GM12892 (cell line): ENCODE measurements around the gene ENSA.

Source experiments
- POLR2A ChIP-seq: IDR thresholded peaks from 2 replicates; pipeline ENCODE4 v1.6.1; 2011; ENCODE audit warnings: low read depth, low read length, control low read depth
- POLR2AphosphoS5 ChIP-seq: IDR thresholded peaks from 2 replicates; pipeline ENCODE4 v1.6.1; 2011; ENCODE audit warnings: low read depth, low read length, control low read depth
- TAF1 ChIP-seq: IDR thresholded peaks from 2 replicates; pipeline ENCODE4 v1.6.1; 2011; ENCODE audit warnings: low read depth, mild to moderate bottlenecking, control low read depth, low read length, borderline replicate concordance

- TF ChIP-seq POLR2A (no peak), POLR2AphosphoS5 (no peak), TAF1 (no peak)
Measured at GRCh38 chr1:150674881-150675280, 45.5 kb upstream of the ENSA start.
